HEK293 (cell line): Measurements from ENCODE around the gene RGS19.

ENCODE experiments used
- CTCF ChIA-PET: fragments of 350-600 bp; formaldehyde crosslinking; extraction: SDS; loops from one replicate; lab custom pipeline; 2021; ENCODE audit warnings: antibody characterized with exemption; lab: Yijun Ruan, JAX
- POLR2A ChIA-PET: fragments of 300-600 bp; formaldehyde crosslinking; extraction: SDS; loops from one replicate; lab custom pipeline; 2020; ENCODE audit warnings: antibody characterized with exemption, inconsistent platforms; lab: Yijun Ruan, JAX
- H3K27ac ChIP-seq: fragments of 200-500 bp; sonication (Bioruptor generic); 2 replicates; pipeline ENCODE4 v1.5.1; 2014; ENCODE audit warnings: low read depth, low read length, control low read depth, inconsistent platforms; ENCODE audit errors: extremely low read depth
- H3K36me3 ChIP-seq, 2 experiments: fragments of 200-500 bp in 1 of 2; sonication (Bioruptor generic) in 1 of 2; 1 replicate in 1 of 2; 2 replicates in 1 of 2; pipeline ENCODE4 v1.5.1; 2014 to 2017; ENCODE audit warnings: inconsistent platforms in 2 of 2, low read length in 2 of 2; ENCODE audit not compliant: control insufficient read depth in 2 of 2, insufficient read depth in 1 of 2
- H3K4me1 ChIP-seq: fragments of 200-500 bp; sonication (Bioruptor generic); 2 replicates; pipeline ENCODE4 v1.5.1; 2014; ENCODE audit warnings: mild to moderate bottlenecking, low read length, inconsistent platforms; ENCODE audit not compliant: control insufficient read depth, insufficient read depth
- H3K4me3 ChIP-seq: 2 replicates; pipeline ENCODE4 v1.5.1; 2011; ENCODE audit warnings: low read depth, mild to moderate bottlenecking, control low read depth, low read length, moderate library complexity
- H3K9me3 ChIP-seq: fragments of 200-500 bp; sonication (Bioruptor generic); 2 replicates; pipeline ENCODE4 v1.5.1; 2014; ENCODE audit warnings: low read depth, low read length, inconsistent platforms; ENCODE audit not compliant: control insufficient read depth, insufficient read depth
- GLIS1 ChIP-seq: fragments of 450-650 bp; formaldehyde crosslinking; IDR thresholded peaks from 2 replicates; pipeline ENCODE4 v1.5.1; 2016; ENCODE audit warnings: missing biosample characterization, missing genetic modification characterization
- HOXC10 ChIP-seq: sonication (generic); formaldehyde crosslinking; IDR thresholded peaks from 2 replicates; pipeline ENCODE4 v1.8.1; 2023; ENCODE audit warnings: mild to moderate bottlenecking, missing genetic modification reagents
- KLF7 ChIP-seq: fragments of 450-650 bp; formaldehyde crosslinking; IDR thresholded peaks from 2 replicates; pipeline ENCODE4 v1.5.1; 2016; ENCODE audit warnings: missing biosample characterization, missing genetic modification characterization, borderline replicate concordance
- RBAK ChIP-seq: fragments of 450-650 bp; formaldehyde crosslinking; IDR thresholded peaks from 2 replicates; pipeline ENCODE4 v1.5.1; 2016; ENCODE audit warnings: missing biosample characterization, missing genetic modification characterization
- SCRT2 ChIP-seq: fragments of 450-650 bp; formaldehyde crosslinking; IDR thresholded peaks from 2 replicates; pipeline ENCODE4 v1.5.1; 2016; ENCODE audit warnings: missing biosample characterization, missing genetic modification characterization
- SP7 ChIP-seq: fragments of 450-650 bp; formaldehyde crosslinking; IDR thresholded peaks from 2 replicates; pipeline ENCODE4 v1.5.1; 2016; ENCODE audit warnings: missing biosample characterization, missing genetic modification characterization
- YY1 ChIP-seq: fragments of 450-650 bp; formaldehyde crosslinking; IDR thresholded peaks from 2 replicates; pipeline ENCODE4 v1.5.1; 2018; ENCODE audit warnings: missing biosample characterization, missing genetic modification characterization
- YY2 ChIP-seq: fragments of 450-650 bp; formaldehyde crosslinking; IDR thresholded peaks from 2 replicates; pipeline ENCODE4 v1.5.1; 2016; ENCODE audit warnings: missing biosample characterization, missing genetic modification characterization
- ZEB2 ChIP-seq: fragments of 450-650 bp; formaldehyde crosslinking; IDR thresholded peaks from 2 replicates; pipeline ENCODE4 v1.5.1; 2016; ENCODE audit warnings: missing biosample characterization, missing genetic modification characterization
- ZNF10 ChIP-seq: fragments of 450-650 bp; formaldehyde crosslinking; IDR thresholded peaks from 2 replicates; pipeline ENCODE4 v1.5.1; 2017; ENCODE audit warnings: missing biosample characterization, missing genetic modification characterization
- ZNF121 ChIP-seq: fragments of 450-650 bp; formaldehyde crosslinking; IDR thresholded peaks from 2 replicates; pipeline ENCODE4 v1.5.1; 2016; ENCODE audit warnings: missing biosample characterization, missing genetic modification characterization
- ZNF169 ChIP-seq: fragments of 450-650 bp; formaldehyde crosslinking; IDR thresholded peaks from 2 replicates; pipeline ENCODE4 v1.5.1; 2016; ENCODE audit warnings: missing biosample characterization, missing genetic modification characterization
- ZNF184 ChIP-seq: fragments of 450-650 bp; IDR thresholded peaks from 2 replicates; pipeline ENCODE4 v1.5.1; 2018; ENCODE audit warnings: missing biosample characterization, mild to moderate bottlenecking, missing genetic modification characterization
- ZNF211 ChIP-seq: fragments of 450-650 bp; formaldehyde crosslinking; IDR thresholded peaks from 2 replicates; pipeline ENCODE4 v1.5.1; 2016; ENCODE audit warnings: low read depth, missing biosample characterization, missing genetic modification characterization
- ZNF266 ChIP-seq: fragments of 450-650 bp; formaldehyde crosslinking; IDR thresholded peaks from 2 replicates; pipeline ENCODE4 v1.5.1; 2016; ENCODE audit warnings: missing biosample characterization, missing genetic modification characterization, low read depth
- ZNF335 ChIP-seq: fragments of 450-650 bp; formaldehyde crosslinking; conservative IDR thresholded peaks from 2 replicates; pipeline ENCODE4 v1.5.1; 2016; ENCODE audit warnings: missing biosample characterization, missing genetic modification characterization
- ZNF341 ChIP-seq: fragments of 450-650 bp; formaldehyde crosslinking; IDR thresholded peaks from 2 replicates; pipeline ENCODE4; 2016; ENCODE audit warnings: low read depth, missing biosample characterization, missing genetic modification characterization
- ZNF433 ChIP-seq: fragments of 450-650 bp; formaldehyde crosslinking; IDR thresholded peaks from 2 replicates; pipeline ENCODE4 v1.5.1; 2016; ENCODE audit warnings: missing biosample characterization, missing genetic modification characterization, low read depth
- ZNF501 ChIP-seq: fragments of 450-650 bp; formaldehyde crosslinking; IDR thresholded peaks from 2 replicates; pipeline ENCODE4 v1.5.1; 2016; ENCODE audit warnings: missing biosample characterization, missing genetic modification characterization
- ZNF510 ChIP-seq: fragments of 450-650 bp; formaldehyde crosslinking; IDR thresholded peaks from 2 replicates; pipeline ENCODE4 v1.5.1; 2018; ENCODE audit warnings: mild to moderate bottlenecking, missing genetic modification characterization, missing biosample characterization; ENCODE audit not compliant: insufficient replicate concordance
- ZNF707 ChIP-seq: fragments of 450-650 bp; formaldehyde crosslinking; IDR thresholded peaks from 2 replicates; pipeline ENCODE4 v1.5.1; 2016; ENCODE audit warnings: missing biosample characterization, missing genetic modification characterization
- ZNF830 ChIP-seq: fragments of 450-650 bp; IDR thresholded peaks from 2 replicates; pipeline ENCODE4 v1.5.0; 2018; ENCODE audit warnings: missing biosample characterization, missing genetic modification characterization, low read depth, mild to moderate bottlenecking, moderate library complexity
- ZSCAN16 ChIP-seq: fragments of 450-650 bp; formaldehyde crosslinking; IDR thresholded peaks from 2 replicates; pipeline ENCODE4 v1.5.1; 2016; ENCODE audit warnings: missing biosample characterization, missing genetic modification characterization
- TF ChIP-seq, protein P1 (sequence below): fragments of 450-650 bp; formaldehyde crosslinking; IDR thresholded peaks from 2 replicates; pipeline ENCODE4 v1.5.1; 2016; ENCODE audit warnings: missing biosample characterization, missing genetic modification characterization
- TF ChIP-seq, protein P2 (sequence below): fragments of 450-650 bp; formaldehyde crosslinking; IDR thresholded peaks from 2 replicates; pipeline ENCODE4 v1.5.1; 2016; ENCODE audit warnings: missing biosample characterization, missing genetic modification characterization

Gene RGS19

DNA sequence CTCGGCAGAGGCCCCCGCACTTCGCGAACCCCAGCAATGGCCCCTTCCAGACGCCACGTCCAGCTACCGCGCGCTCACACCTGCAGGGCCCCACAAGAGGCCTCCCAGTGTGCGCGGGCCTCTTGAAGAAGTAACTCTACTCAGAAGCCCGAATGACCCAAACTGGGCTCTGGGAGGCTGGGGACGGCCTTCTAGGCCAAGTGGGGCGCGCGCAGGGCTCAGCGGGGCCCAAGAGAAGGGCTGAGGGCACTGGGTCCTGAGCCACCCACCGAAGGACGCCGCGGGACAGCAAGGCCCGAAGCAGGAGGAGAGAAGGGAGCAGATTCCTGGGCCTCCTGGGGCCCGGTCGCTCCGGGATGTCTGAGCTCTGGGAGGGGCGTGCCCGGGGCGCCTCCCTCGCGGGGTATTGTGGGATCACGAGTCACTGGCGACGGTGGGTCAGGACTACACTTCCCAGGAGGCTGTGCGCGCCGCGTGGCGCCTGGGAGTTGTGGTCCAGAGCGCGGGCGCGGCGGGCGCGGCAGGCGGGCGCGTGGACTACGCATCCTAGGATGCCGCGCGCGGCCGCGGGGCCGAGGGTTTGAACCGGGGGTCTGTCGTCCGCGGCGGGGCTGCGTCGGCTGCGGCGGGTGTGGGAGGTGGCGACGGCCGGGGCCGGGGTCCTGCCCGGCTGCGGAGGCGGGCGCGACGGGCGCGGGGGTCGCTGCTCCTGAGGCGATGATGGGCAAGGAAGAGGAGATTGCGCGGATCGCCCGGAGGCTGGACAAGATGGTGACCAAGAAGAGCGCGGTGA, 16.5 kb downstream of the RGS19 start, which contains the start of gene TCEA2 (continued):
- TF ChIP-seq, protein P1, sequence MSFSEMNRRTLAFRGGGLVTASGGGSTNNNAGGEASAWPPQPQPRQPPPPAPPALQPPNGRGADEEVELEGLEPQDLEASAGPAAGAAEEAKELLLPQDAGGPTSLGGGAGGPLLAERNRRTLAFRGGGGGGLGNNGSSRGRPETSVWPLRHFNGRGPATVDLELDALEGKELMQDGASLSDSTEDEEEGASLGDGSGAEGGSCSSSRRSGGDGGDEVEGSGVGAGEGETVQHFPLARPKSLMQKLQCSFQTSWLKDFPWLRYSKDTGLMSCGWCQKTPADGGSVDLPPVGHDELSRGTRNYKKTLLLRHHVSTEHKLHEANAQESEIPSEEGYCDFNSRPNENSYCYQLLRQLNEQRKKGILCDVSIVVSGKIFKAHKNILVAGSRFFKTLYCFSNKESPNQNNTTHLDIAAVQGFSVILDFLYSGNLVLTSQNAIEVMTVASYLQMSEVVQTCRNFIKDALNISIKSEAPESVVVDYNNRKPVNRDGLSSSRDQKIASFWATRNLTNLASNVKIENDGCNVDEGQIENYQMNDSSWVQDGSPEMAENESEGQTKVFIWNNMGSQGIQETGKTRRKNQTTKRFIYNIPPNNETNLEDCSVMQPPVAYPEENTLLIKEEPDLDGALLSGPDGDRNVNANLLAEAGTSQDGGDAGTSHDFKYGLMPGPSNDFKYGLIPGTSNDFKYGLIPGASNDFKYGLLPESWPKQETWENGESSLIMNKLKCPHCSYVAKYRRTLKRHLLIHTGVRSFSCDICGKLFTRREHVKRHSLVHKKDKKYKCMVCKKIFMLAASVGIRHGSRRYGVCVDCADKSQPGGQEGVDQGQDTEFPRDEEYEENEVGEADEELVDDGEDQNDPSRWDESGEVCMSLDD: peak; percentile 68
- TF ChIP-seq GLIS1 (tag by site-specific recombination) (peak; percentile 97), RBAK (tag by site-specific recombination) (no peak), YY1 (peak; percentile 70), ZNF335 (tag by site-specific recombination) (peak; percentile 85), ZNF501 (tag by site-specific recombination) (no peak), SP7 (tag by site-specific recombination) (peak; percentile 71), ZNF169 (no peak), ZNF830 (tag by site-specific recombination) (no peak), ZEB2 (tag by site-specific recombination) (peak; percentile 45), ZNF184 (tag by site-specific recombination) (no peak), ZNF510 (no peak), ZSCAN16 (tag by site-specific recombination) (no peak)

DNA sequence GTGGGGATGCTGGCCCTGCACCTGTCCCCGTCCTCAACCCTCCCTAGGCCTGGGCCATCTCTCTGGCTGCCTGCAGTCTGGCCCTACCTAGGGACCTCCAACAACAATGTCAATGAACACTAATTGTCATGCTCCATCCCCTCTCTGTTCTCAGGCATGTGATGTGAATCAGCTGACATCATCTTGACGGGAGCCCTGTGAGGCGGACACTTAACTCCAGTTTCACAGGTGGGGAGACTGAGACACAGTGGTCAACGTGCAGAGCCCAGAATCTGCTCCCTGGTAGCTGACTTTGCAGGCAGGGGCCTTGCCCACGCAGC, 17.1 kb downstream of the RGS19 start:
- TF ChIP-seq HOXC10 (CRISPR knock-in tag) (0 out of 2 replicates have a peak, but pooled peaks have one; percentile 55), ZNF266 (tag by site-specific recombination) (no peak), SCRT2 (tag by site-specific recombination) (peak; percentile 49; the same call in 1 of the 2 replicates), ZNF10 (tag by site-specific recombination) (no peak), ZNF335 (tag by site-specific recombination) (peak; percentile 91)
- TF ChIP-seq, all 188 proteins: peak for 3
- Histone ChIP-seq H3K36me3 (no peaks in the 10 kb centered on the region), H3K4me3 (peak overlapping the region; percentile 80), H3K27ac (peak overlapping the region; percentile 79), H3K4me1 (no peaks in the 10 kb centered on the region), H3K9me3 (no peaks in the 10 kb centered on the region)
- POLR2A ChIA-PET: interaction anchor here (0.6 to 1.5 kb wide), 11 partner anchors 8 to 106 kb away, joined by 3 to 16 read pairs (median 5); partner anchors contain the start of genes OPRL1, PRPF6, RGS19 and UCKL1
- CTCF ChIA-PET: interaction anchor here (0.6 to 1.5 kb wide), 8 partner anchors 9 to 298 kb away, joined by 3 to 5 read pairs (median 4); partner anchors contain the start of gene PRPF6

DNA sequence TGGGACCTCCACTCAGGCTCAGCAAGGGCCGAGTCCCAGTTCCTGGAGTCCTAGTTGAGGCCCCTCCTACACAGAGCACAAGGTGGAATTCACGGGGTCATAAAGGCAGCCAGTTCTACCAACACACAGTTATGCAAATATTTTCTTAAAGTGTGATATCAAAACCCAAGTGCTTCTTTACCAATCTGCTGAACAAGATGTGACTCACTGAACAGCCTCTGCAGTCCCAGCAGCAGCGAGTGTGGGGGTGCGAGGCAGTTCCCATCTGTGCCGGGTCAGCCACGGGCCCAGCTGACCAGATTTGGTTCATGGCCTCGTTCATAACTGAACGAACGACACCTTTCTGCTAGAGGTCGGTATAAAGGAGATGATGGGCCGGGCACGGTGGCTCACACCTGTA, 20.8 kb downstream of the RGS19 start:
- Histone ChIP-seq H3K27ac (no peak overlapping the region), H3K4me3 (no peak overlapping the region), H3K9me3 (no peaks in the 10 kb centered on the region)
- POLR2A ChIA-PET: no interaction called here
- TF ChIP-seq ZNF433 (tag by site-specific recombination) (no peak), SP7 (tag by site-specific recombination) (no peak), ZNF335 (tag by site-specific recombination) (no peak), ZNF341 (tag by site-specific recombination) (no peak), ZNF211 (tag by site-specific recombination) (no peak), ZNF707 (tag by site-specific recombination) (no peak), ZNF121 (tag by site-specific recombination) (no peak), YY2 (tag by site-specific recombination) (no peak), KLF7 (tag by site-specific recombination) (no peak)
- TF ChIP-seq, protein P2, sequence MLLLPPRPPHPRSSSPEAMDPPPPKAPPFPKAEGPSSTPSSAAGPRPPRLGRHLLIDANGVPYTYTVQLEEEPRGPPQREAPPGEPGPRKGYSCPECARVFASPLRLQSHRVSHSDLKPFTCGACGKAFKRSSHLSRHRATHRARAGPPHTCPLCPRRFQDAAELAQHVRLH (tag by site-specific recombination): no peak
- TF ChIP-seq, all 188 proteins: peak for 0
- Histone ChIP-seq H3K4me1 (no peaks in the 10 kb centered on the region), H3K36me3 (no peaks in the 10 kb centered on the region)
- CTCF ChIA-PET: interaction anchor here (0.7 to 2.8 kb wide), 4 partner anchors 19 to 78 kb away, joined by 4 to 39 read pairs (median 4); partner anchors contain the start of genes LKAAEAR1, PRPF6 and SAMD10
